Testis (tissue), 3 donors: ENCODE measurements around the gene BTRC. TPM values are rescaled to one million over a fixed set of nuclear protein-coding genes. Genes with fewer than 3 reads are reported as not detected.
"Not testable (repeated sequence)": the region's sequence is repeated elsewhere in the genome, so short reads cannot be mapped to it uniquely, and the experiment has no call there.

ENCODE experiments used
- DNase-seq: peaks from one replicate; pipeline ENCODE4 v3.0.0-alpha.2; 2019
- H3K27ac ChIP-seq, 2 donors: fragments of 200-600 bp; sonication (generic); one replicate each; pipeline ENCODE4 v1.5.1; 2019
- H3K27me3 ChIP-seq: fragments of 200-600 bp; sonication (generic); one replicate; pipeline ENCODE4 v1.5.1; 2019
- H3K36me3 ChIP-seq: fragments of 200-600 bp; sonication (generic); one replicate; pipeline ENCODE4 v1.5.1; 2017; ENCODE audit warnings: low read depth; ENCODE audit errors: missing control alignments
- H3K4me1 ChIP-seq: fragments of 200-600 bp; sonication (generic); one replicate; pipeline ENCODE4 v1.5.1; 2019
- H3K4me3 ChIP-seq, 2 donors: fragments of 200-600 bp; sonication (generic); one replicate each; pipeline ENCODE4 v1.5.1; 2017 to 2019
- H3K9me3 ChIP-seq: fragments of 200-600 bp; sonication (generic); one replicate; pipeline ENCODE4 v1.5.1; 2017
- CTCF ChIP-seq, 3 experiments: fragments of 450-650 bp in 2 of 3; fragments of 200-600 bp in 1 of 3; sonication (generic) in 1 of 3; IDR thresholded peaks; one replicate each; pipeline ENCODE4 v1.5.1; 2016 to 2019; ENCODE audit warnings: antibody characterized with exemption in 3 of 3, mild to moderate bottlenecking in 2 of 3, moderate library complexity in 1 of 3
- POLR2A ChIP-seq: fragments of 450-650 bp; IDR thresholded peaks from one replicate; pipeline ENCODE4 v1.6.1; 2017; ENCODE audit warnings: antibody characterized with exemption, mild to moderate bottlenecking, moderate library complexity
- WGBS, 2 donors: methylation state at CpG; one replicate each; pipeline ENCODE4 v1.1.5; 2018; 5-methylcytosine and 5-hydroxymethylcytosine counted together
- intact Hi-C: fragments of 100-400 bp; cut with DNase I; formaldehyde crosslinking; loops from one replicate; pipeline ENCODE4 v1.15.1; 2023; ENCODE audit warnings: low total_unique reads
- polyA plus RNA-seq: library from polyadenylated mRNA; stranded (reverse); fragments of 350-450 nt; fragmentation: Illumina TruSeq; extraction: RNeasy Lipid Tissue Mini Kit (QIAGEN cat#74804); gene quantifications from one replicate; pipeline ENCODE4 v1.2.3, GENCODE V29; 2014; ENCODE audit warnings: low read depth, low replicate concordance; ENCODE audit not compliant: insufficient read depth
- total RNA-seq, 2 donors: library from RNA; depleted of rRNA; stranded (reverse); fragments of >200 nt; gene quantifications; one replicate each; pipeline ENCODE4 v1.2.3, GENCODE V29; 2016

BTRC gene
- total and polyA plus RNA-seq, 3 donors from 2014 or later, result 40.0 to 43.8 (median 41.0) TPM

GRCh38 chr10:101330631-101331225, 23.2 kb upstream of the BTRC start:
- no peak for DNase-seq
- Histone ChIP-seq H3K4me1 (no peaks in the 10 kb centered on the region), H3K36me3 (no peaks in the 10 kb centered on the region), H3K27ac (no peak overlapping the region), H3K4me3 (no peak overlapping the region), H3K9me3 (no peaks in the 10 kb centered on the region), H3K27me3 (no peaks in the 10 kb centered on the region)
- TF ChIP-seq CTCF (IDR thresholded peaks at IDR 0.05), result no peak
- no peak for TF ChIP-seq POLR2A
- intact Hi-C loops, result no loop called here
- whole genome bisulfite sequencing, 2 donors, result 73 to 83% methylated on average over 14 of the region's 14 CpGs

GRCh38 chr10:101331956-101332355, 22.0 kb upstream of the BTRC start:
- no peaks in the 10 kb centered on the region for H3K27me3 ChIP-seq
- no peaks in the 10 kb centered on the region for H3K36me3 ChIP-seq
- H3K4me3 ChIP-seq, result no peak overlapping the region
- no peaks in the 10 kb centered on the region for H3K4me1 ChIP-seq
- no peak for DNase-seq
- TF ChIP-seq POLR2A (no peak), CTCF (IDR thresholded peaks at IDR 0.05) (no peak)
- no peak overlapping the region for H3K27ac ChIP-seq
- H3K9me3 ChIP-seq, result no peaks in the 10 kb centered on the region
- intact Hi-C loops, result no loop called here
- WGBS, 2 donors, result 86 to 100% methylated on average over 2 of the region's 2 CpGs

- H3K4me3 ChIP-seq, DNase-seq, intact Hi-C loops, H3K4me1 ChIP-seq, H3K9me3 ChIP-seq, H3K27me3 ChIP-seq, H3K36me3 ChIP-seq, H3K27ac ChIP-seq: not testable (repeated sequence)
- WGBS, 2 donors, result 95% methylated on average over 5 of the region's 5 CpGs
These were observed 19.7 kb upstream of the BTRC start for GRCh38 chr10:101334259-101334658.

- no peaks in the 10 kb centered on the region for H3K9me3 ChIP-seq
- no peak overlapping the region for H3K27ac ChIP-seq
- DNase-seq, result no peak
- H3K4me1 ChIP-seq, result no peaks in the 10 kb centered on the region
- H3K4me3 ChIP-seq, result no peak overlapping the region
- no peaks in the 10 kb centered on the region for H3K27me3 ChIP-seq
- intact Hi-C loops, result no loop called here
- H3K36me3 ChIP-seq, result no peaks in the 10 kb centered on the region
- TF ChIP-seq POLR2A (no peak), CTCF (IDR thresholded peaks at IDR 0.05) (no peak)
These were observed 17.6 kb upstream of the BTRC start for GRCh38 chr10:101336382-101336781.

- H3K36me3 ChIP-seq, result no peaks in the 10 kb centered on the region
- H3K4me1 ChIP-seq, result no peaks in the 10 kb centered on the region
- no peak overlapping the region for H3K27ac ChIP-seq
- intact Hi-C loops, result no loop called here
- no peaks in the 10 kb centered on the region for H3K9me3 ChIP-seq
- H3K27me3 ChIP-seq, result no peaks in the 10 kb centered on the region
- no peak overlapping the region for H3K4me3 ChIP-seq
- no peak for DNase-seq
- TF ChIP-seq POLR2A (no peak), CTCF (IDR thresholded peaks at IDR 0.05) (no peak)
- 83 to 86% methylated on average over 4 of the region's 4 CpGs for WGBS, 2 donors
These were observed 16.1 kb upstream of the BTRC start for GRCh38 chr10:101337836-101338235.
